Retinal pigment epithelial cell (primary cell): ENCODE results near the gene RAB34.

Source experiments
- DNase-seq: peaks from one replicate; pipeline ENCODE4 v3.0.0-alpha.2; 2010; ENCODE audit warnings: low read depth
- H3K4me3 ChIP-seq: 2 replicates; pipeline ENCODE4 v1.5.1; 2011; ENCODE audit warnings: mild to moderate bottlenecking, low read length, control low read depth, moderate library complexity
- CTCF ChIP-seq: conservative IDR thresholded peaks from 2 replicates; pipeline ENCODE4 v1.5.1; 2011; ENCODE audit warnings: low read depth, low read length, control low read depth, inconsistent platforms

Gene RAB34

GRCh38 chr17:28717578-28718332, at the start of gene RAB34:
Gene RAB34, minus strand, starts transcription at chr17:28717868. Its CDS starts 602 bp downstream, at chr17:28717266.
- peak; percentile 45 for TF ChIP-seq CTCF
- H3K4me3 ChIP-seq, result peak within 1 kb of the TSS; percentile 81

GRCh38 chr17:28765038-28765437, 47.4 kb upstream of the RAB34 start:
- no peak for TF ChIP-seq CTCF
- H3K4me3 ChIP-seq, result no peak overlapping the region
- DNase-seq, result no peak

More at GRCh38 chr17:28717578-28718332, at the start of gene RAB34:
- peak; percentile 68 for DNase-seq

GRCh38 chr17:28763804-28764266, 46.2 kb upstream of the RAB34 start:
- no peak for DNase-seq
- no peak overlapping the region for H3K4me3 ChIP-seq
- TF ChIP-seq CTCF, result peak; percentile 87

GRCh38 chr17:28763137-28763799, 45.6 kb upstream of the RAB34 start:
- no peak overlapping the region for H3K4me3 ChIP-seq
- TF ChIP-seq CTCF, result no peak
- no peak for DNase-seq

- H3K4me3 ChIP-seq, result no peak overlapping the region
- no peak for DNase-seq
- TF ChIP-seq CTCF, result no peak
These were observed 43.2 kb upstream of the RAB34 start for GRCh38 chr17:28760601-28761562.

- no peak for TF ChIP-seq CTCF
- H3K4me3 ChIP-seq, result no peak overlapping the region
- no peak for DNase-seq
These were observed 41.7 kb upstream of the RAB34 start for GRCh38 chr17:28759256-28759865.
